IPS-20b (cell line): ENCODE results near the gene GRIK2.

ENCODE experiments used
- H3K27ac ChIP-seq: one replicate; pipeline ENCODE4 v1.5.1; 2013; ENCODE audit warnings: low read length
- H3K27me3 ChIP-seq: 2 replicates; pipeline ENCODE4 v1.6.1; 2013; ENCODE audit warnings: mild to moderate bottlenecking, low read length, inconsistent platforms; ENCODE audit not compliant: insufficient read depth
- H3K36me3 ChIP-seq: 2 replicates; pipeline ENCODE4 v1.6.1; 2013; ENCODE audit warnings: low read depth, mild to moderate bottlenecking, inconsistent platforms, low read length, moderate library complexity; ENCODE audit not compliant: insufficient read depth
- H3K4me1 ChIP-seq: 2 replicates; pipeline ENCODE4 v1.6.1; 2013; ENCODE audit warnings: mild to moderate bottlenecking, control low read depth, inconsistent platforms, low read length, moderate library complexity; ENCODE audit not compliant: insufficient read depth
- H3K4me3 ChIP-seq: 2 replicates; pipeline ENCODE4 v1.5.1; 2013; ENCODE audit warnings: mild to moderate bottlenecking, low read length, inconsistent platforms
- H3K9ac ChIP-seq: 2 replicates; pipeline ENCODE4 v1.6.1; 2013; ENCODE audit warnings: low read depth, mild to moderate bottlenecking, inconsistent platforms, low read length, moderate library complexity
- H3K9me3 ChIP-seq: 2 replicates; pipeline ENCODE4 v1.6.1; 2013; ENCODE audit warnings: mild to moderate bottlenecking, low read depth, low read length, inconsistent platforms; ENCODE audit not compliant: insufficient read depth

GRIK2 gene

GRCh38 chr6:101728388-101728787 lies 334.9 kb downstream of the GRIK2 start:
- no peak overlapping the region for H3K4me3 ChIP-seq
- H3K4me1 ChIP-seq, result peaks cover 8% of the 10 kb centered on the region; the same call in 1 of the 2 replicates
- H3K9me3 ChIP-seq, result no peaks in the 10 kb centered on the region
- H3K27ac ChIP-seq, result no peak overlapping the region
- H3K36me3 ChIP-seq, result no peaks in the 10 kb centered on the region
- no peaks in the 10 kb centered on the region for H3K27me3 ChIP-seq
- no peak overlapping the region for H3K9ac ChIP-seq

GRCh38 chr6:101728956-101729355 lies 335.4 kb downstream of the GRIK2 start:
- Histone ChIP-seq H3K27me3 (no peaks in the 10 kb centered on the region), H3K9ac (no peak overlapping the region), H3K4me1 (peaks cover 8% of the 10 kb centered on the region; the same call in 1 of the 2 replicates), H3K4me3 (no peak overlapping the region), H3K9me3 (no peaks in the 10 kb centered on the region), H3K27ac (no peak overlapping the region), H3K36me3 (no peaks in the 10 kb centered on the region)

GRCh38 chr6:101730954-101731353 lies 337.4 kb downstream of the GRIK2 start:
- H3K27ac ChIP-seq, result no peak overlapping the region
- H3K9me3 ChIP-seq, result peaks cover 5% of the 10 kb centered on the region
- H3K4me1 ChIP-seq, result peaks cover 8% of the 10 kb centered on the region; the same call in 1 of the 2 replicates
- no peak overlapping the region for H3K9ac ChIP-seq
- H3K36me3 ChIP-seq, result no peaks in the 10 kb centered on the region
- H3K27me3 ChIP-seq, result no peaks in the 10 kb centered on the region
- H3K4me3 ChIP-seq, result no peak overlapping the region

- peaks cover 8% of the 10 kb centered on the region; the same call in 1 of the 2 replicates for H3K4me1 ChIP-seq
- peaks cover 22% of the 10 kb centered on the region for H3K9me3 ChIP-seq
- H3K4me3 ChIP-seq, result no peak overlapping the region
Measured at GRCh38 chr6:101733899-101734298, 340.4 kb downstream of the GRIK2 start.

GRCh38 chr6:101738481-101738880 lies 345.0 kb downstream of the GRIK2 start:
- Histone ChIP-seq H3K4me1 (peaks cover 28% of the 10 kb centered on the region), H3K27ac (no peak overlapping the region), H3K9ac (no peak overlapping the region), H3K36me3 (no peaks in the 10 kb centered on the region), H3K4me3 (no peak overlapping the region), H3K9me3 (peaks cover 22% of the 10 kb centered on the region), H3K27me3 (no peaks in the 10 kb centered on the region)

More at GRCh38 chr6:101733899-101734298, 340.4 kb downstream of the GRIK2 start:
- no peaks in the 10 kb centered on the region for H3K27me3 ChIP-seq
- no peak overlapping the region for H3K9ac ChIP-seq
- no peaks in the 10 kb centered on the region for H3K36me3 ChIP-seq
- H3K27ac ChIP-seq, result no peak overlapping the region

- H3K9ac ChIP-seq, result no peak overlapping the region; the same call in 1 of the 2 replicates
- no peak overlapping the region for H3K4me3 ChIP-seq
- H3K9me3 ChIP-seq, result peaks cover 20% of the 10 kb centered on the region
- H3K36me3 ChIP-seq, result no peaks in the 10 kb centered on the region
- H3K4me1 ChIP-seq, result peaks cover 28% of the 10 kb centered on the region
- no peak overlapping the region for H3K27ac ChIP-seq
- H3K27me3 ChIP-seq, result no peaks in the 10 kb centered on the region
Measured at GRCh38 chr6:101740631-101741030, 347.1 kb downstream of the GRIK2 start.

GRCh38 chr6:101741474-101742171 lies 348.1 kb downstream of the GRIK2 start:
- no peak overlapping the region for H3K27ac ChIP-seq
- no peak overlapping the region for H3K9ac ChIP-seq
- peaks cover 28% of the 10 kb centered on the region for H3K4me1 ChIP-seq
- no peaks in the 10 kb centered on the region for H3K36me3 ChIP-seq
- no peak overlapping the region for H3K4me3 ChIP-seq
- peaks cover 10% of the 10 kb centered on the region; the same call in 1 of the 2 replicates for H3K9me3 ChIP-seq
- no peaks in the 10 kb centered on the region for H3K27me3 ChIP-seq

- no peak overlapping the region for H3K4me3 ChIP-seq
- H3K4me1 ChIP-seq, result peaks cover 3% of the 10 kb centered on the region; the same call in 1 of the 2 replicates
- H3K9ac ChIP-seq, result no peak overlapping the region
- H3K27me3 ChIP-seq, result no peaks in the 10 kb centered on the region
- H3K9me3 ChIP-seq, result no peaks in the 10 kb centered on the region
- no peaks in the 10 kb centered on the region for H3K36me3 ChIP-seq
- no peak overlapping the region for H3K27ac ChIP-seq
Measured at GRCh38 chr6:101747160-101747559, 353.7 kb downstream of the GRIK2 start.

GRCh38 chr6:101747716-101748115 lies 354.2 kb downstream of the GRIK2 start:
- H3K27me3 ChIP-seq, result no peaks in the 10 kb centered on the region
- H3K4me1 ChIP-seq, result no peaks in the 10 kb centered on the region; the same call in 1 of the 2 replicates
- no peak overlapping the region for H3K27ac ChIP-seq
- H3K9me3 ChIP-seq, result no peaks in the 10 kb centered on the region
- no peak overlapping the region for H3K4me3 ChIP-seq
- no peak overlapping the region for H3K9ac ChIP-seq
- H3K36me3 ChIP-seq, result no peaks in the 10 kb centered on the region

- no peak overlapping the region for H3K9ac ChIP-seq
- H3K36me3 ChIP-seq, result no peaks in the 10 kb centered on the region
- peaks cover 3% of the 10 kb centered on the region; the same call in 1 of the 2 replicates for H3K4me1 ChIP-seq
- H3K4me3 ChIP-seq, result no peak overlapping the region
- no peaks in the 10 kb centered on the region for H3K27me3 ChIP-seq
- H3K27ac ChIP-seq, result no peak overlapping the region
- no peaks in the 10 kb centered on the region for H3K9me3 ChIP-seq
Measured at GRCh38 chr6:101755931-101756330, 362.4 kb downstream of the GRIK2 start.

- H3K27ac ChIP-seq, result no peak overlapping the region
- H3K4me1 ChIP-seq, result peaks cover 5% of the 10 kb centered on the region; the same call in 1 of the 2 replicates
- no peak overlapping the region for H3K4me3 ChIP-seq
- H3K36me3 ChIP-seq, result no peaks in the 10 kb centered on the region
- H3K9ac ChIP-seq, result no peak overlapping the region
- no peaks in the 10 kb centered on the region for H3K9me3 ChIP-seq
- H3K27me3 ChIP-seq, result no peaks in the 10 kb centered on the region
Measured at GRCh38 chr6:101758368-101758767, 364.9 kb downstream of the GRIK2 start.
